Measurements from ENCODE around the gene FGF16. TPM values are rescaled to one million over a fixed set of nuclear protein-coding genes. Genes with fewer than 3 reads are reported as not detected.
A peak's percentile ranks its signal among the peaks of the same experiment; 100 is the strongest.
"Not testable (repeated sequence)": the region's sequence is repeated elsewhere in the genome, so short reads cannot be mapped to it uniquely, and the experiment has no call there.

The FGF16 gene
- not detected for polyA plus RNA-seq (2012; ENCODE audit: insufficient read depth, insufficient read length, low read depth)

- Histone ChIP-seq H3K27me3 (no peaks in the 10 kb centered on the region), H3K4me1 (no peaks in the 10 kb centered on the region), H3K9me3 (no peaks in the 10 kb centered on the region), H3K36me3 (no peaks in the 10 kb centered on the region), H3K4me3 (ENCODE audit: low read depth, low read length) (no peak within 1 kb of the TSS)
- TF ChIP-seq CTCF (IDR thresholded peaks at IDR 0.05; ENCODE audit: low read depth, low read length) = no peak
- no peak for DNase-seq
Observed at GRCh38 chrX:77446908-77447652, at the start of gene FGF16. Gene FGF16, plus strand, starts transcription at chrX:77447389. Its CDS starts 286 bp downstream, at chrX:77447675.

GRCh38 chrX:77398330-77398954 lies 48.7 kb upstream of the FGF16 start:
- Histone ChIP-seq H3K36me3 (no peaks in the 10 kb centered on the region), H3K9me3 (no peaks in the 10 kb centered on the region), H3K4me1 (no peaks in the 10 kb centered on the region), H3K27me3 (no peaks in the 10 kb centered on the region), H3K4me3 (ENCODE audit: low read depth, low read length) (no peak overlapping the region)
- TF ChIP-seq CTCF (IDR thresholded peaks at IDR 0.05; ENCODE audit: low read depth, low read length) = no peak
- DNase-seq = no peak

- Histone ChIP-seq H3K9me3 (no peaks in the 10 kb centered on the region), H3K4me3 (ENCODE audit: low read depth, low read length) (no peak overlapping the region), H3K27me3 (no peaks in the 10 kb centered on the region), H3K4me1 (no peaks in the 10 kb centered on the region), H3K36me3 (no peaks in the 10 kb centered on the region)
- DNase-seq = no peak
- TF ChIP-seq CTCF (IDR thresholded peaks at IDR 0.05; ENCODE audit: low read depth, low read length) = no peak
Observed at GRCh38 chrX:77404419-77404818, 42.8 kb upstream of the FGF16 start.

- H3K4me3 ChIP-seq (ENCODE audit: low read depth, low read length); DNase-seq; H3K4me1 ChIP-seq; H3K27me3 ChIP-seq; H3K9me3 ChIP-seq; H3K36me3 ChIP-seq: not testable (repeated sequence)
Observed at GRCh38 chrX:77407821-77408220, 39.4 kb upstream of the FGF16 start.

GRCh38 chrX:77412631-77413030 lies 34.6 kb upstream of the FGF16 start:
- H3K4me1 ChIP-seq = no peaks in the 10 kb centered on the region
- no peak overlapping the region for H3K4me3 ChIP-seq (ENCODE audit: low read depth, low read length)
- no peak for TF ChIP-seq CTCF (IDR thresholded peaks at IDR 0.05; ENCODE audit: low read depth, low read length)
- no peak for DNase-seq
- no peaks in the 10 kb centered on the region for H3K27me3 ChIP-seq
- H3K36me3 ChIP-seq = no peaks in the 10 kb centered on the region
- H3K9me3 ChIP-seq = no peaks in the 10 kb centered on the region

GRCh38 chrX:77415161-77415560 lies 32.0 kb upstream of the FGF16 start:
- Histone ChIP-seq H3K27me3 (no peaks in the 10 kb centered on the region), H3K9me3 (no peaks in the 10 kb centered on the region)
- no peak for DNase-seq

More at GRCh38 chrX:77415161-77415560, 32.0 kb upstream of the FGF16 start:
- no peaks in the 10 kb centered on the region for H3K36me3 ChIP-seq
- H3K4me3 ChIP-seq (ENCODE audit: low read depth, low read length) = no peak overlapping the region
- H3K4me1 ChIP-seq = no peaks in the 10 kb centered on the region
- TF ChIP-seq CTCF (IDR thresholded peaks at IDR 0.05; ENCODE audit: low read depth, low read length) = peak; percentile 26; the same call in 1 of the 2 replicates

All from BE2C (cell line).